ENCODE results near the gene NOS1AP.
A peak's percentile ranks its signal among the peaks of the same experiment; 100 is the strongest.
"Not testable (repeated sequence)": the region's sequence is repeated elsewhere in the genome, so short reads cannot be mapped to it uniquely, and the experiment has no call there.

NOS1AP gene

DNA sequence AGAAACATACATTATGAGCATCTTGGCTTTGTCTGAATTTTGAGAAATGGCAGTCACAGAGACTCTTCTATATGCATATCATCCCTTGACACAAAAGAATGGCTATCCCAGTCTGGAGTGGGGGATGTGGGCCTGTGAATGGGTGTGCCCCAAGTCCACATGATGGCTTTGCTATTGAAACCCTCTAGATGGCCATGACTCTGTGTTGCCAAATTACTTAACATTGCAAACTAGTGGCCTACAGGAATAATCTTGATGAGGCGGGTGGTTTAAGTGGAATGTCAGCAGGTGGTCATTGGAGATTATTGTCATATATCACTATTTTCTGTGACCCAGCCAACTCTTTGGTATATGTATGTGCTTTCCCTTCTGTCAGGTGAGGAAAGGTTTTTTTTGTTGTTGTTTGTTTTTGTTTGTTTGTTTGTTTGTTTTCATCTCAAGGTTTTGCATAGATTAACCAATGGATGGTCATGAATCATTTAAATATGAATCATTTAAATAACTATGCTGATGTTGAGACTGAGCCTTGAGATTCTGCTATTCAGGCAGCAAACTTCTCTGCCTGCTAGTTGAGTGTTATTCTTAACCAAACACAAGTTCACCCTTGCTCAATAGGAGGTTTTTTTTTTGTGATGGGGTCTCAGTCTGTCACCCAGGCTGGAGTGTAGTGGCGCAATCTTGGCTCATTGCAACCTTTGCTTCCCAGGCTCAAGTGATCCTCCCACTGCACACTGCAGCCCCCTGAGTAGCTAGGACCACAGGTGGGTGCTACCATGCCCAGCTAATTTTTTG is 103.0 kb downstream of the NOS1AP start:
- no peak for DNase-seq

DNA sequence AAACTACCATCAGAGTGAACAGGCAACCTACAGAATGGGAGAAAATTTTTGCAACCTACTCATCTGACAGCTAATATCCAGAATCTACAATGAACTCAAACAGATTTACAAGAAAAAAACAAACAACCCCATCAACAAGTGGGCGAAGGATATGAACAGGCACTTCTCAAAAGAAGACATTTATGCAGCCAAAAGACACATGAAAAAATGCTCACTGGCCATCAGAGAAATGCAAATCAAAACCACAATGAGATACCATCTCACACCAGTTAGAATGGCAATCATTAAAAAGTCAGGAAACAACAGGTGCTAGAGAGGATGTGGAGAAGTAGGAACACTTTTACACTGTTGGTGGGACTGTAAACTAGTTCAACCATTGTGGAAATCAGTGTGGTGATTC is 104.1 kb downstream of the NOS1AP start:
- DNase-seq, result not testable (repeated sequence)

DNA sequence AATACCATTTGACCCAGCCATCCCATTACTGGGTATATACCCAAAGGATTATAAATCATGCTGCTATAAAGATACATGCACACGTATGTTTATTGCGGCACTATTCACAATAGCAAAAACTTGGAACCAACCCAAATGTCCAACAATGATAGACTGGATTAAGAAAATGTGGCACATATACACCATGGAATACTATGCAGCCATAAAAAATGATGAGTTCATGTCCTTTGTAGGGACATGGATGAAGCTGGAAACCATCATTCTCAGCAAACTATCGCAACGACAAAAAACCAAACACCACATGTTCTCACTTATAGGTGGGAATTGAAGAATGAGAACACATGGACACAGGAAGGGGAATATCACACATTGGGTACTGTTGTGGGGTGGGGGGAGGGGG is 104.5 kb downstream of the NOS1AP start:
- not testable (repeated sequence) for DNase-seq

DNA sequence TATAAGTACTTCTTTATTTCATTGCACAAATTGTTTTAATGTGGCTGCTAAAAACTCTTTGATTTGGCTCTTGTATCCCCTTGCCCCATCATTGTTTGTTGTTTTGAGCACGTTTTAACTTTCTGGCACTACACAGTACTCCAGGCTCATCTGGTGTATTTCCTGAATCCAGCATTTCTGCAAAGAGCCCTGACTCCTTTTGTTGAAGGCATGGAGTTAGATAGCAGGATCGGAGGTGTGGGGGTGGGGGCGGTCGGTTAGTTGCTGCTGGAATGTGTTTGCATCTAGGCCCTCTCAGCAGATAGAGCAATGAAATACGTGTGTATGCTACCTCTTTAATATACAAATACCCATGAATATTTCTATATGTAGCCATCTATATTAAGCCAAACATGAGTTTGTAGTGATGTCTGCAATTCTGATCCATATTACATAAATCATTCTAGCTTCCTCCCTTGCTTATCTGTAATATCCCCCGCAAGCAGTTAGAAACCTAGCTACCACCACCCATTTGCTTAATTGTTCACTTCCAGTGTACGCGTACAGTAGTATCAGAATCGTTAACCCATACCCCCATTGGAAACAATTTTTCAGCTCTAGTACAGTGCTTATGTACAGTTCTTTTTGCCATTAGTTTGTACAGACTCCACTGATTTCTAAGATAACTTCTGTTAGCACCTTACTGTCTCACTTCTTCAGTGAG is 106.0 kb downstream of the NOS1AP start:
- no peak for DNase-seq

DNA sequence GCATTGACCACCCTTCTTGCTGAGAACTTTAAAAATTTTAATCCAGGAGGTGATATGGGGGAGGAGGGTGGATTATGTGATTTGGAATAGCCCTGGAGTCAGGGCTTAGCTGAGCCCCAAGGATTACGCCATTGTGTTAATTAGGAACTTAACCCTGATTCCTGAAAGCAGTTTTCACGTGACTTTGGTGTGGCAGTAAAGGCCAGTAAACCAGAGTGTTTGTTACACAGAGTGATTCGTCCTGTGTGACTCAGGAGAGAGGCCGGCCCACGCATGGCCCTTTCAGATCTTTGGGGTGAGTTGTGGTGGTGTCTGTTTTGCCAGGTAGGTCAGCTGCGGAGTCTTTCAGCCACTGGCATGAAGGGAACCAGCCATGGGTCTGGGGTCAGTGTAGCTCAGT is 107.6 kb downstream of the NOS1AP start:
- no peak for DNase-seq

DNA sequence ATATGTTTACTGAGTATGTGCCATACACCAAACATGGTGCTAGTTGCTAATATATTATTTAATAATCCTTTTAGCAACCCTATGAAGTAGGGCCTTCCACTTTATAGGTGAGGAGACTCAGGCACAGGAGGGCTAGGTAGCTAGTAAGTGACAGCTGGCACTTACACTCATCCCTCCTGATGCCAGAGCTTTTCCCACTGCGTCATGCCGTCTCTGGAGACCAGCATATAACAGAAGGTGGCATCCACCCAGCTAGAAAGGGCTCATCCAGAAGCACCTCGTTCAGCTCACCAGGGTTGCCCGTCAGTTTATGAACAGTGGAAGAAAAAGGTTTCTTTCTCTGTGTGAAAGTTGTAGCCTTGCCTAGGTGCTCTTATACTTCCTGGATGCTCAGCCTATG is 108.9 kb downstream of the NOS1AP start:
- DNase-seq, result no peak

DNA sequence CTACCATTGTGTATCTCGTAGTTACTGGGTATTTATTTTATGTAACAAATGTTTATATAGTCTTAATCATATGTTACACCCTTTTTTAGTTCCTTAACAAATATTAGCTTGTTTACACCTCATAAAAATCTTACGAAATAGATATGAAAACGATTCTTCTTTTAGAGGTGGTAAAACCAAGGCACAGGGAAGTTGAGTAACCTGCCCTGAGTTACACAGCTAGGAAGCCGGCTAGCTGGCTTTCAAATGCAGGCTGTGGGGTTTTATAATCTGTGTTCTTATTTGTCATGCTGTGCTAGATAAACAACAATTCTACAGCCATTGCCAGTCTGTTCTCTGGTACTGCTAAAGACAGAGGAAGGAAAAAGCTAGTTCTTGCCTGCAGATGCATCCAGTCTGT is 109.6 kb downstream of the NOS1AP start:
- no peak for DNase-seq

DNA sequence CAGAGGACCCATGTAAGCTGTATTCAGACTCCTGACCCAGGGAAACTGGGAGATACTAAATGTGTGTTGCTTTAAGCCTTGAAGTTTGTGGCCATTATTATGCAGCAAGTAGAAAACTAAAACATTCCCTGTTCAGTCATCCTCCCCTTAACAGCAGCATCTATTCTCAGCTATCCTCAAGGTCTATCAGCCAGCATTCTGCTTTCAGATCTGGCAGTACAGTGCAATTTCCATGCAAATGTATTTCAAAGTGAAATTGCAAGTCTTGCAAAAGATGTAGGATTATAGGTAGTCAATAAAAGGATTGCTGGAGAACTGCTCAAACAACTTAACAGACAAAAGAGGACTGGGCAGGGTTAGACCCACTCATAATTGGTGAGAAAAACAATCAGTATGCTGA is 111.3 kb downstream of the NOS1AP start:
- DNase-seq, result no peak

DNA sequence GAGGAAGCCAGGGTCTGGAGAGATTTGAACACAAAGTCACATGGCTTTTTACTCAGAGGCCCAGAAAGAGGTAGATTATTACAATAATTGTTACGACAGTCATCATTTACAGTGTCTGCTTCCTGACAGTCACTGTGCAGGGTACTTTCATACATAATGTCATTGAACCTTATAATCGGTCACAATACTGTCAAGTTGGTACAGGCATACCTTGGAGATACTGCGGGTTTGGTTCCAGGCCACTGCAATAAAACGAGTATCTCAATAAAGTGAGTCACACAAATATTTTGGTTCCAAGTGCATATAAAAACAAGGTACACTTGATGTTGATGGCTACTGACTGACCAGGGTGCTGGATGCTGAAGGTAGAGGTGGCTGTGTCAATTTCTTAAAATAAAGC is 112.6 kb downstream of the NOS1AP start:
- DNase-seq, result no peak

DNA sequence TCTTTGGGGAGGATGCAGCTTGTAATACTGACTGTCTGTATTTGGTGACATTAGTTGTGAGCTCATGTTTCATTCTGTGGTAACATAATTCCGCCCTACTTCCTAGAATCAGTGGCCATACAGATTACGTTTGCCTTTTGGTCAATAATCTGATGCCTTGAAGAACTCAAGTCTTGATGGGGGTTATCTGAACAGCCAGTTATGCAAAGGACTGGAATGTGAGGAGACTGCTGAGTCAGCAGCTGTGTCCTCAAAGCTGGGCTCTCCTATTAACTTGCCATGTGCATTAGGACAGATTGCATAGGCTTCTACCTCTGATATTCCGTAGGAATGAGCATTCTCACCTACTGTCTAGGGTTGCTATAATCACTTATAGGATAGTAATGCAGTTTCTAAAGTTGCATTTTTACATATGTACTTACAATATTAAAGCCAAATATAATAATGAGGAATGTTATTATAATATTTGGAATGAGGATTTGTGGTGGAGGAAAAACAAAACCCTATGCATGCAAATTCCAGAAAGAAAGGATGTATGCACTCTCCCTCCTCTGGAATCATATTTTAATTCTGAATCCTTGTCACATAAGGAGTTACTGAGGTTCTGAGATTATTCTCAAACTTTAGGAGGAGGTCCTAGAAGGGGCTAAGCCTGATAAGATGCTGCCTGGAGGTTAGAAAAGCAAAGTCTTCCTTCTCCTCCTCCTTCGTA is 116.0 kb downstream of the NOS1AP start:
- no peak for DNase-seq

DNA sequence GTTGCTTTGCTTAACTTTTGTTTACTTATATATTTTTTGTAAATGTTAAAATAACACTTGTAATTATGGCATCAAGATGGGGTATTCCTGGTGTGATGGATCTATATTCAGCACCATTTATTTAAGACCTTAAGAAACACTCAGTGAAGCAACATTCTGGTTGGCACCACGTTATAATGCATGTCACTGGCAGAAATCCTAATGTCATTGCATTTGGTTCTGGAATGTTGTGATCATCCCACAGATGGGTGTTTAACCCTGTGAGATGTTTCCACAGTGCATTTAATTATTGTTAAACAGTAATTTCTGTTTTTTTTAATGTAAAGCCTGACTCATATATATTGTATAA is 116.5 kb downstream of the NOS1AP start:
- no peak for DNase-seq

DNA sequence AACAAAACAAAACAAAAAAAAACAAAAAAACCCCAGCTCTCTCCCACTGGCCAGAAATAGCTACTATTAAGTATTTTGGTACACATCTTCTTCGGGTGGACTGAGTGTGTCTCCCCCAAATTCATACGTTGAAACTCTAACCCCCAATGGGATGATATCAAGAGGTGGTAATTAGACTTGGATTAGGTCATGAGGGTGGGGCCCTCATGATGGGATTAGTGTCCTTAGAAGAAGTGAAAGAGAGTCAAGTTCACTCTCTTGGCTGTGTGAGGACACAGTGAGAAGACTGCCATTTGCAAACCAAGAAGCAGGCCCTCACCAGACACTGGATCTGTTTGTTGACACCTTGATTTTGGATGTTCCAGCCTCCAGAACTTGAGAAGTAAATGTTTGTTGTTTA is 116.9 kb downstream of the NOS1AP start:
- no peak for DNase-seq

DNA sequence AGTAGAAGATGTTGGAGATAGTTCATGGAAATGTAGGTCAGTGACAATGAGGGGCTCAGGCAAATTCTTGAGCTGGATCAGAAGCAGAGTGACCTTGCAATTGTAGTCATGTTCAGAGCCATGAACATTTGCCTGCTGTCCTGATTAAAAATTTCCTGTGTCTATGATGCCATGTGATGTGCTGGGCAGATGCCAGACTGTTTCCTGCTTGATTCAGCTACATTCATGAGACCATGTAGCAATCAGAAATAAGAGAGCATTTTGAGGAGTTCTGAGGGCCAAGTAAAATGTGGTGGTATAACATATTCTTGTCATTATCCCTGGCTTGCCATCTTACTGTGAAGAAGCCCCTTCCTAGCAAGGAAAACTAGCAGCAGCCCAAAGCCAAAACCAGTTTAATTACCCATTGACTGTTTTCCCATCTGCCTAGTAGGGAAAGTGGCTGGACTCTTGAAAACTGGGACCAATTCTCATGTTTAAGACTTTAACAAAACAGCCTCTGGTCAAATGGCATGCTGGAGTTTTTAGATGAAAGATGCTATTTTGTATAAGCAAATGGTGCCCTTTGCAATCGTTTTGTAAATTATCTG is 118.3 kb downstream of the NOS1AP start:
- peak; percentile 34 for DNase-seq

DNA sequence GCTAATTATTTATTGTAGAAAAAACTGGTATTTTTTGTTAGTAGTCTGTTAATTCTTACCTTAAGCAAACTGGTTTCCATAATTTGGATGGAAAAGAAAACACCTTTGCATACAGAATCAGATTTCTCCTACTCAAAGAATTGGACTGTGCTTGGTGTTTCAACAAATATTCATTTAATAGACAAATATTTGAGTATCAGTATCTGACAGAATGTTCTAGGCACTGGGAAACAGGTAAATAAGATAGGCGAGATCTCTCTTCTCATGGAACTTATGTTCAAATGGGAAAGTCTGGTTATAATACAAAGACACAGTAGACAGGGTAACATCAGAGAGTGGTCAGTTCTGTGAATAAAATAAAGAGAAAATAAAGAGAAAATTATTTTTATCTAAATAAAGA is 119.9 kb downstream of the NOS1AP start:
- no peak for DNase-seq

DNA sequence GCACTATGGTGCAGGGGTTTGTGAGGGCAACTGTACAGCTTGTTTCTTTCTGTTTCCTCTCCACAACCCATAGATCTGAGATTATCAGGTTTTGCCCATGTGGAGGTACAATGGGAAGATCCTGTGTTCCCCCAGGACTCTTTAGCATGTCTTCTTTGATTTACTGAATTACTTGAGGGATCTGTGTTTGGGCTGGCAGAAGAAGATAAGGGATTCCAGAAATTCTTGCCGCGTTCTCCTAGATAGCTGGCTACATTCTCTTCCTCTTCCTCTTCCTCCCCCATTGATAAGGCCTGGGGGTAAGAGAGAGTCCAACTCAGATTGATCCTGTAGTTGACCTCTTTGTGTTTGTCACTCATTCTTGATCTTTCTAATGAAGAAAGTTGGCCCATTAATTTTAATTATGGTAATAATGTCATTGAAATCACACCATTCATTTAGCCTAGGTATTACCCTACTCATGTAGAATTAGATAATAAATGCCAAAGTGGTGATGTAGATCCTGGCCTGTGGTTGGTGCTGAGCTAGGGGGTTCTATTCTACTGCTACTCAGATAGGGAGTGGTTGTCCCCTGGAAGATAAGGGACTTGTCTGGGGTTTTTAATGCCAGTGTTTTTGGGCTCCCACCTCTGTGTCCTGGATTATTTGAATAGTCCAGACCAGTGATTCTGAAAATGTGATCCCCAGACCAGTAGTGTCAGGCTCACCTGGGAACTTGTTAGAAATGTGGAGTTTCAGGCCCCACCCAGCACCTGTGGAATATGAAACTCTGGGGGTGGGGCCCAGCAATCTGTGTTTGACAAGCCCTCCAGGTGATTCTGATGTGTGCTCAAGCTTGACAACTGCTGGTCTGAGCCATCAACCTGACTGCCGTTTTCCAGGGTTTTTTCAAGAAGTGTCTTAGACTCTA is 122.2 kb downstream of the NOS1AP start:
- no peak for DNase-seq

DNA sequence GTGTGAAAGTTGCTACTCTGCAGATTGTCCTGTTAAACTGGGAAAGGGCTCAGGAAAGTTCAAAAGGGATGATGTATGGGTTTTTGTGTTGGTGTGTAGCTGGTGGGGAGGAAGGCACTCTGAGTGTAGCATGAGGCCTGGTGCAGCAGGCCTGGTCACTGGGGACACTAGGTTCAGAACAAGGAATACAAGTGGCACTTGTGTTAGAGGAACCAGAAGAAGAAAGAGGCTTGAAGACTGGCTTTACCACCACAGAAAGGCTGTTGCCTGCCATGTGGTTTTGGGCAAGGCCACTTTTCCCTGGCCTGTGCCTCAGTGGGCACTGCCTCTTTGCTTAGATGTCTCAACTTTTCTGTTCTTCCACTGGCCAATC is 122.8 kb downstream of the NOS1AP start:
- no peak for DNase-seq

DNA sequence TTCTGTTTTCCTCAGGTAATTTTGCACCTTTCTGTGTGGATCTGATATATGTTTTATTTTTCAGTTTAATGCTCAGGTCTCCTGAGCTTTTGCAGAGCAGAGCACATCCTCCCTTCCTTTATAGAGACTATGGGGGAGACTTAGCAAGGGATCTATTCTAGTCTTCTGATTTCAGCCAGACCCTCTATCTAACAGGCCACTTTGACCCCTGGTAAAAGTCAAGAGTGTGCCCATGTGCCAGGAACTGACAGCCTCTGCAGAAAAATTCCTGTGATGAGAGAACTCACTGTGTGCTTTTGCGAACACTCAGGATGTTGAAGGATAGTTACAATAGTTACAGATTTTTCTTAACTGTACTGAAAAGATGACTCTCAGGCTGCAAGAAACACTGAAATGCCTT is 123.3 kb downstream of the NOS1AP start:
- DNase-seq, result no peak

DNA sequence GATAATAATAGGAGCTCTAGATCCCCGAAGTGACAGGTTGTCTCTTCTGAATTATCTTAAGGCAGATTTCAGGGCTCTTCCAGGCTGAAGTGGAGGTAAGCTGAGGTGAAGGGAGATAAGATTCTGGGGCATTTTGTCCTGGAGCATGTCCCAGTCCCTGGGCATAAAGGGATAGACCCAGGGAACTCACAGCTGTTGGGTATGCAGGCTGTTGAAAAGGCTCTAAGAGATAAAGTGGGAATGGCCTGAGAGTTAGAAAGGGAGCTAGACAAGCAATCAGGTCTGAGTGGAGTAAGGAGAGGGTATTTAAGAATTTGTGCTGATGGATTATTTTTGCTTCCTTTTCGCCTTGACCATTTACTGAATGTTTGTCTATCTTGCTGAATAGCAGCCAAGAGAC is 123.7 kb downstream of the NOS1AP start:
- DNase-seq, result no peak

DNA sequence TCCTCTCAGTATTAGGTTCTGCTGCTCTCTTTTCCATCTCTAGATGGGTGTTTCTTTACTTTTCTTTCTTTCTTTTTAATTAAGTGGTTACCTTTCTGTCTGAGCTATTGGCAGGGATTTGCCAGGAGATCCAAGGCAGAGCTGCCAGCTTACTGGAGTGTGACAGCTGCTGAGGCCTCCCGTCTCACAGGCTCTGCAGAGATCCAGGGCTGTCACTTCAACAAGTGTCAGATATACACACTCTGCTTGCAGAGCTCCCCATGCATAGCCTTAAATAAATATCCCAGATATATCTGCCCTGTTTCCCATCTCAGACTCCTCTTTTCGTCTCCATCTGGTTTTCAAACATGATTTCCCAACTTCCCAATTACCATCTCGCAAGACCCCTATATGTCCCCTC is 124.3 kb downstream of the NOS1AP start:
- DNase-seq, result no peak

DNA sequence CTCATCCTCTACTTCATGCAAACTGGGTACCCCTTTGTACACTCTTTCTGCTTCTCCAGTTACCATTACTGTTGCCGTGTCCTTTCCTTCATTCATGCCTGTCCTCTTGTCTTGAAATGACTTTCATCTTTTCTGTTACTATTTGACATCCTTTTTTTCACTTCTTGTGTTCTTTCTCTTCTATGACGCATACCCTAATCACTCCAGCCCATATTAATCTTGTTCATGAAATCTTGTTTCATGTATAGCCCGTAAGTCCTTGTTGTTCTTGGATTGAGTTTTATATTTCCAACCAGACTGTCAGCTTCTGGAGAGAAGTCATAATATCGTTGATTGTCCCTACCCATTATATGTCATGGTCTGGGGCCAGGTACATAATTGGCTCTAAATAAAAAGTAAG is 126.1 kb downstream of the NOS1AP start:
- DNase-seq, result no peak

DNA sequence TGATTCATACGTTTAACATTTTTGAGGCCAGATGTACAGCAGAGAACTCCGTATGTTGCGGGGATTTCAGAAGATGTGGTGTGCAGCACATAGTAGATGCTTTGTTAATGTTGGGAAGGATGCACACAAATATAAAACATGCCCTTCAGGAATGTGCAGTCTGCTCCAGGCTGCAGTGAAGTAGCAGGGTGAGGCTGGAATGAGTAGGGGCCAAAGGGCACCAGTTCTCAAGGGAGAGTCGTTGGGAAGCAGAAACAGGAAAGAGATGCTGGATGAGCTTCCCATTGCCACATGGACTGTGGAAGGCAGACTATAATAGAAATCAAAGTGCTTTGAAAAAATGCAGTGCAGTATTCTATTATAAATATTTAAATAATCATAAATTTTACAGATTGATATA is 126.9 kb downstream of the NOS1AP start:
- no peak for DNase-seq

DNA sequence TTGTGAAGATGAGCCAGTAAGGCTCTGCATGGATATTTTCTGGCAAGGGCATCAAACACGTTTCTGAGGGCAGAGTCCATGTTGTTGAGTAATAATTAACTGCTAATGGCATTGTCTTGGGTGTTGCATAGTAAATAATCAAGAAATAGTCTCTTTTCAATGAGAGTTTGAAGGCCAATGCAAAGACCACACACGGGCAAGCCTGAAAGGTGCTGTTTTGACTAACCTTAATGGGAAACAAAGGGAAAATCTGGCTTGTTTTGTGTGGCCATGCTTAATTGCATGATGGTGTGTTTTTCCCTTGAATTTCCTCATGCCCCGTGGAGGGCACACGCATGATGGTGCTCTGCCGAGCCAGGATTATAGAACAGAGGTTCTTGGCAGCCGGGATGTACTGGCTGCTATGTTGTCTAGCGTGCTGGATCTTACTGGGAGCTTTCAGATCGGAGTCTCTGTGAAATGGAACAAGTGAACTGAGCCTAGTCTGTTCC is 127.6 kb downstream of the NOS1AP start:
- DNase-seq, result no peak

All from HCEC 1CT (cell line).